Measurements from ENCODE around the gene KRTAP9-8.
"Not testable (repeated sequence)": the region's sequence is repeated elsewhere in the genome, so short reads cannot be mapped to it uniquely, and the experiment has no call there.

KRTAP9-8 gene

GRCh38 chr17:41255381-41256290 is 17.8 kb downstream of the KRTAP9-8 start, which contains the start of gene KRTAP9-9:
TSS of gene KRTAP9-9 (plus strand) at chr17:41255384.
- DNase-seq (ENCODE audit: low read depth in 2 of 2): not testable (repeated sequence)

- DNase-seq (ENCODE audit: low read depth in 2 of 2): no peak
Observed at GRCh38 chr17:41256291-41256685, 18.5 kb downstream of the KRTAP9-8 start.

- DNase-seq (ENCODE audit: low read depth in 2 of 2): no peak
Observed at GRCh38 chr17:41258406-41258805, 20.6 kb downstream of the KRTAP9-8 start.

GRCh38 chr17:41263212-41263611 is 25.4 kb downstream of the KRTAP9-8 start:
- DNase-seq (ENCODE audit: low read depth in 2 of 2): no peak

- DNase-seq (ENCODE audit: low read depth in 2 of 2): no peak
Observed at GRCh38 chr17:41264599-41264998, 26.8 kb downstream of the KRTAP9-8 start.

- DNase-seq (ENCODE audit: low read depth in 2 of 2): no peak
Observed at GRCh38 chr17:41265078-41265477, 27.3 kb downstream of the KRTAP9-8 start, which contains the start of gene KRTAP9-6. TSS of gene KRTAP9-6 (plus strand) at chr17:41265378. CDS start at chr17:41265378, 0 bp downstream.

- DNase-seq (ENCODE audit: low read depth in 2 of 2): no peak
Observed at GRCh38 chr17:41267711-41268110, 29.9 kb downstream of the KRTAP9-8 start.

GRCh38 chr17:41271323-41271722 is 33.5 kb downstream of the KRTAP9-8 start:
- not testable (repeated sequence) for DNase-seq (ENCODE audit: low read depth in 2 of 2)

- no peak for DNase-seq (ENCODE audit: low read depth in 2 of 2)
Observed at GRCh38 chr17:41271858-41272257, 34.1 kb downstream of the KRTAP9-8 start.

- DNase-seq (ENCODE audit: low read depth in 2 of 2): not testable (repeated sequence)
Observed at GRCh38 chr17:41275648-41276190, 37.9 kb downstream of the KRTAP9-8 start, which contains the start of gene KRTAP9-7. TSS of gene KRTAP9-7 (plus strand) at chr17:41275698. CDS start at chr17:41275698, 0 bp downstream.

GRCh38 chr17:41278176-41278955 is 40.6 kb downstream of the KRTAP9-8 start:
- DNase-seq (ENCODE audit: low read depth in 2 of 2): no peak

GRCh38 chr17:41284043-41284442 is 46.2 kb downstream of the KRTAP9-8 start:
- DNase-seq (ENCODE audit: low read depth in 2 of 2): no peak

- no peak for DNase-seq (ENCODE audit: low read depth in 2 of 2)
Observed at GRCh38 chr17:41284546-41284945, 46.7 kb downstream of the KRTAP9-8 start.

- no peak for DNase-seq (ENCODE audit: low read depth in 2 of 2)
Observed at GRCh38 chr17:41287050-41287449, 49.3 kb downstream of the KRTAP9-8 start.

Data from stimulated activated CD4-positive, alpha-beta T cell treated with anti-CD3 and anti-CD28 coated beads, Interleukin-12 subunit alpha, Interleukin-12 subunit beta, amount 100 ng/mL, for 24 hours (primary cell).